CD4-positive, alpha-beta T cell treated with Interleukin-4 for 4 hours (primary cell): ENCODE data around the gene FTL.
A peak's percentile ranks its signal among the peaks of the same experiment; 100 is the strongest.

Source experiments
- DNase-seq: peaks from one replicate; pipeline ENCODE4 v3.0.0-alpha.2; 2020

Gene FTL

GRCh38 chr19:48992581-48993174 lies 27.6 kb downstream of the FTL start:
- no peak for DNase-seq

- peak; percentile 100 for DNase-seq
Observed at GRCh38 chr19:48993175-48994034, 28.3 kb downstream of the FTL start, which contains the start of the genes GYS1 and RUVBL2. TSS of gene GYS1 (minus strand) at chr19:48993309. CDS start at chr19:48993112, 197 bp downstream. TSS of gene RUVBL2 (plus strand) at chr19:48993887. CDS start at chr19:48993912, 25 bp downstream.

DNA sequence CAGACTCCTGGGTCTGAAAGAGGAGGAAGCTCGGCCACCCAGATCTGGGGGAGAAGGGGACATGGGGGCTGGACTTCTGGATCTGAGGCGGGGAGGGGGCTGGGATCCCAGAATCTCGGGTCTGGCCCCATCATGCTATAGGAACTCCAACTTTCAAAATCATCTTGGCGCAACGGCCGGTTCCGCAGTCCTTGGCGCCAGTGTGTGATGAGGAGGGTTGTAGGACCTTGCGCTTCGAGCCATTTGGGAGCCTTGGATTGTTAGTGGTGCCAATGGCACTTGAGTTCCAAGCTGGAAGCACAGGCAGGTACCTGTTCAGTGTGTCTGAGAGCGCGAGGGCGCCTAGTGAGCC lies 28.9 kb downstream of the FTL start:
- DNase-seq: no peak

GRCh38 chr19:48997972-48998371 lies 32.9 kb downstream of the FTL start:
- DNase-seq: peak; percentile 27

- DNase-seq: peak; percentile 67
Observed at GRCh38 chr19:48999481-49000325, 34.6 kb downstream of the FTL start.

DNA sequence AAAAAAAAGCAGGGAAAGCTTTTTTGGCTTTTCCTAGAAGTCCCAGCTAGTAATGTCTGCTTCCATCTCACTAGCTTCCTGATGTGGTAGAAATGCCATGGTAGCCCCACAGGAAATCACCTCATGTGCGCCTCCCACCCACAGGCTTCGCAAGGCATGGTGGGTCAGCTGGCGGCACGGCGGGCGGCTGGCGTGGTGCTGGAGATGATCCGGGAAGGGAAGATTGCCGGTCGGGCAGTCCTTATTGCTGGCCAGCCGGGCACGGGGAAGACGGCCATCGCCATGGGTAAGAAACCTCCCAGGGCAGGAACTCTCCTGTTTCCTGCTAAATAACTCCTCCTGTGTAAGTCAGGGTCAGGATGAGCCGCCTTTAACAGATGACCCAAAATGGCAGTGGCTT lies 39.0 kb downstream of the FTL start:
- no peak for DNase-seq

DNA sequence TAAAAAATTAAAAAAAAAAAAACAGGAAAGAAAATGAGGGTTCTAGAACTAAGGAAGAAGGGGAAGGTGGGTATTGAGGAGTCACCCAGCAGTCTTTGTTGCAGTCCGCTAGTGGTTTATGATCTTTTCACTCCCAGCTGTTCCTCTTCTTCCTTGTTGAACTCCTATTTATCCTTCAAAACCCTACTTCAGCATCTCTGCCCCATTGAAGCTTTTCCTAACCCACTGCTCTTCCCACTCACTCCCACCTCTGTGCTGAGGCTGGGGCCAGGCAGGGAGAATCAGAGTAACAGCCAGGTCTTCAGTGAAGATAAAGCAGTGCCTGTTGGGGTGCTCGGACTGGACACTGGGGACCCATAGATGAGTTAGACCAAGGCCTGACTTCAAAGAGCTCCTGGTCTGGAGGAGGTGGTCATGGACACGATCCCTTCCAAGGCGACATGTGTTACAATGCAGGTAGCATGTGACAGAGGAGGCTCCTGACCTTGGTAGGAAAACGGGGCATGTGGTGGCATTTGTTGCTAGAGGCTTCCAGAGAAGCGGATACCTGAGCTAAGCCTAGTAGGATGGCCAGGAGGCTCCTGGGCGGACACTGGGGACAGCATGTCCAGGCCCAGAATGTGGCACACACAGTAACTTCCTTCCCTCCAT lies 40.0 kb downstream of the FTL start:
- no peak for DNase-seq

GRCh38 chr19:49006905-49007304 lies 41.8 kb downstream of the FTL start:
- no peak for DNase-seq

DNA sequence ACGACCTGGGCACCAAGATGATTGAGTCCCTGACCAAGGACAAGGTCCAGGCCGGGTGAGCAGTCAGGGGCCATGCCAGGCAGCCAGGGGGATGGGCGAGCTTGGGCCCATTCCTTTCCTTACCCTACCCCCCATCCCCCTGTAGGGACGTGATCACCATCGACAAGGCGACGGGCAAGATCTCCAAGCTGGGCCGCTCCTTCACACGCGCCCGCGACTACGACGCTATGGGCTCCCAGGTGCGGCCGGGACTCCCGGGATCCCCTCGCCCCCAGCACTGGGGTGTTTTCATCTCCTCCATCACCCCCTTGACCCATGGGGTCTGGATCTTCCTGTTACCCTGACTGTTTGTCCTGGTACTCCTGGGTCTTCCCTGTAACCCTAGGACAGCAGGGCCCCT lies 44.7 kb downstream of the FTL start:
- DNase-seq: no peak

- DNase-seq: no peak
Observed at GRCh38 chr19:49010453-49010852, 45.3 kb downstream of the FTL start.

DNA sequence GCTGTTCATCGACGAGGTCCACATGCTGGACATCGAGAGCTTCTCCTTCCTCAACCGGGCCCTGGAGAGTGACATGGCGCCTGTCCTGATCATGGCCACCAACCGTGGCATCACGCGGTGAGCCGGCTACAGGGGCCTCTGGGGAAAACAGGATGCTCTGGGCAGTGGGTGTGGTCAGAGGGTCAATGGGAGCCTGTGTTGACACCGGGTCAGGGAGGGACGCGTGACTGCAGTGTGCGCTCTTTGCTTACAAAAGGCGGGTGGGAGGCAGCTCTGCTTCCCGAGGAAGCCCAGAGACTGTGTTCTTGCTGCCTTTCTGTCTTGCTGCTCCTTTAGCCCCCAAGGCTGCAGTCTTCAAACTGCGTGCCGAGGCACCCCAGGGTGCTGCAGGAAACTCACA lies 46.1 kb downstream of the FTL start:
- no peak for DNase-seq

- DNase-seq: no peak
Observed at GRCh38 chr19:49014123-49014869, 49.2 kb downstream of the FTL start.

GRCh38 chr19:49014870-49015255 lies 49.8 kb downstream of the FTL start:
- no peak for DNase-seq

DNA sequence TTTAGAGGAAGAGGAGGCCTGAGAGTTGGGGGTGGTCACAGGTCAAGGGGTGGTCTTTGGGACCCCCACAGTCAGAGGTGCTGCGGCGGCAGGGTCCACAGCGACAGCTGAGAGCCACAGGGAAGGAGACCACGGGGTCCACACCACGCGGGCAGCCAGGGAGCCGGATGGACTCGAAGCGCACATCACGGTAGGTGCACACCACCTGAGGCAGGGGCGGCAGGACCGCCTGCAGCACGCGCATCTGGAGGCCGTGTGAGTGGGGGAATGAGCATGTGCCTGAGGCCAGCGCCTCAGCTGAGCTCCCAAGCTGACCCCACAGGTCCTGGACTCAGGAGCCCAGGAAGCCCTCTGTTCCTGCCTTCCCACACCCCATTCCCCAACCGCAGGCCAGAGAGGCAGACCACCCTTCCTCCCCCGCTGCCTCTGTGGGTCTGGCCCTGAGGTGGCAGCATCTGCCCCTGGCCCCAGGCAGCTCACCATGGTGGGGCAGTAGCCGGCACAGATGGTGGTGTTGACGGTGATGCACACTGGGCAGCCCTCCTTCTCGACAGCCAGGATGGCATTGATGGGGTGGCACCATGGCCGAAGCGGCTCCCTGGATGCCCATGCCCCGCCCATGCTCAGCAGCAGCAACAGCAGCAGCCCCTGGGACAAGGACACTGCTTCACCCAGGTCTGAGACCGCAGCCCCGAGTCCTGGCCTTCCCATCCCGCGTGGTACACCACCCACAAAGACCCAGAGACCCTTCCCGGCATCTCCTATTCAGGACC lies 51.1 kb downstream of the FTL start:
- DNase-seq: no peak
